ENCODE measurements around the gene MATN4. TPM values are rescaled to one million over a fixed set of nuclear protein-coding genes. Genes with fewer than 3 reads are reported as not detected.

Gene MATN4
- total and polyA plus RNA-seq, 2 of the 4 experiments (the other 2 are of a cell fraction), result 0.12 TPM; not detected in 1

- Histone ChIP-seq H4K5ac (ENCODE audit: low read depth, low read length) (no peak within 1 kb of the TSS), H2BK15ac (ENCODE audit: low read depth, low read length) (no peak within 1 kb of the TSS), H4K8ac (ENCODE audit: low read depth in 2 of 2, low read length in 2 of 2) (no peak within 1 kb of the TSS), H3K18ac (ENCODE audit: low read depth, low read length) (no peak within 1 kb of the TSS), H2AK5ac (ENCODE audit: low read depth, low read length) (no peak within 1 kb of the TSS), H2AFZ (replicated peaks; ENCODE audit: low read length, poor library complexity) (no peak within 1 kb of the TSS), H3K9me3 (ENCODE audit: control insufficient read depth, insufficient read depth, low read length) (no peaks in the 10 kb centered on the region), H3K27me3 (ENCODE audit: control insufficient read depth, insufficient read depth, low read length) (peaks cover 13% of the 10 kb centered on the region), H3K56ac (ENCODE audit: extremely low read depth, insufficient read depth, low read length) (no peak within 1 kb of the TSS), H3K4me1 (ENCODE audit: control insufficient read depth, insufficient read depth, low read length) (no peaks in the 10 kb centered on the region), H3K23ac (ENCODE audit: low read depth, low read length) (no peak within 1 kb of the TSS), H3K36me3 (ENCODE audit: control insufficient read depth, insufficient read depth, low read length) (no peaks in the 10 kb centered on the region), H4K20me1 (ENCODE audit: insufficient read depth, low read length) (no peaks in the 10 kb centered on the region), H3K4ac (ENCODE audit: low read depth, low read length) (no peak within 1 kb of the TSS), H3K27ac (ENCODE audit: insufficient read depth, low read length) (no peak within 1 kb of the TSS), H3K14ac (replicated peaks; ENCODE audit: low read depth, low read length) (no peak within 1 kb of the TSS), H2BK5ac (ENCODE audit: low read depth, low read length, poor library complexity, severe bottlenecking) (no peak within 1 kb of the TSS), H2BK120ac (ENCODE audit: low read depth, low read length) (no peak within 1 kb of the TSS), H3K9ac (ENCODE audit: low read depth, low read length) (no peak within 1 kb of the TSS), H3K4me3 (ENCODE audit: insufficient read depth, low read depth, low read length) (no peak within 1 kb of the TSS), H3K9me1 (ENCODE audit: insufficient read depth, low read length) (no peaks in the 10 kb centered on the region), H4K91ac (ENCODE audit: insufficient read depth, low read depth, low read length) (no peak within 1 kb of the TSS), H2BK20ac (ENCODE audit: low read depth, low read length) (no peak within 1 kb of the TSS), H3K79me1 (ENCODE audit: low read depth in 1 of 2, low read length in 2 of 2) (no peaks in the 10 kb centered on the region), H2AK9ac (replicated peaks; ENCODE audit: low read depth, low read length, poor library complexity) (no peak within 1 kb of the TSS), H3K4me2 (ENCODE audit: low read depth, low read length) (no peak within 1 kb of the TSS)
- 0% methylated on average over 1 of the region's 7 CpGs; no CpG with 5 or more reads in 1 of the 2 experiments for WGBS, 2 experiments (ENCODE audit: extremely low coverage in 2 of 2, insufficient read length in 1 of 2)
- TF ChIP-seq CEBPB (IDR thresholded peaks at IDR 0.05; ENCODE audit: low read depth, low read length) (peak; percentile 63), CHD1 (IDR thresholded peaks at IDR 0.05; ENCODE audit: low read depth, low read length) (no peak)
- DNase-seq, result peak; percentile 9
- ATAC-seq (ENCODE audit: low read depth), result no peak; the same call in 1 of the 2 replicates
- intact Hi-C loops (cut with micrococcal nuclease), result no loop called here
- CTCF ChIA-PET, result no interaction called here
- dilution Hi-C loops (cut with HindIII; ENCODE audit: low sequenced_read_pairs, unreplicated experiment), result no loop called here
- BruUV-seq (replicated peaks), result no TSS peak
- POLR2A ChIA-PET (ENCODE audit: unreplicated experiment), result no interaction called here
- in situ Hi-C loops (cut with MboI; ENCODE audit: low sequenced_read_pairs), result no loop called here
These were observed 53.5 kb downstream of the MATN4 start, which contains the start of gene SLPI for GRCh38 chr20:45254383-45255262. Gene SLPI, minus strand, starts transcription at chr20:45254564. Its CDS starts 21 bp downstream, at chr20:45254543.

Data from IMR-90 (cell line).